ENCODE results near the gene SARDH.

The SARDH gene

DNA sequence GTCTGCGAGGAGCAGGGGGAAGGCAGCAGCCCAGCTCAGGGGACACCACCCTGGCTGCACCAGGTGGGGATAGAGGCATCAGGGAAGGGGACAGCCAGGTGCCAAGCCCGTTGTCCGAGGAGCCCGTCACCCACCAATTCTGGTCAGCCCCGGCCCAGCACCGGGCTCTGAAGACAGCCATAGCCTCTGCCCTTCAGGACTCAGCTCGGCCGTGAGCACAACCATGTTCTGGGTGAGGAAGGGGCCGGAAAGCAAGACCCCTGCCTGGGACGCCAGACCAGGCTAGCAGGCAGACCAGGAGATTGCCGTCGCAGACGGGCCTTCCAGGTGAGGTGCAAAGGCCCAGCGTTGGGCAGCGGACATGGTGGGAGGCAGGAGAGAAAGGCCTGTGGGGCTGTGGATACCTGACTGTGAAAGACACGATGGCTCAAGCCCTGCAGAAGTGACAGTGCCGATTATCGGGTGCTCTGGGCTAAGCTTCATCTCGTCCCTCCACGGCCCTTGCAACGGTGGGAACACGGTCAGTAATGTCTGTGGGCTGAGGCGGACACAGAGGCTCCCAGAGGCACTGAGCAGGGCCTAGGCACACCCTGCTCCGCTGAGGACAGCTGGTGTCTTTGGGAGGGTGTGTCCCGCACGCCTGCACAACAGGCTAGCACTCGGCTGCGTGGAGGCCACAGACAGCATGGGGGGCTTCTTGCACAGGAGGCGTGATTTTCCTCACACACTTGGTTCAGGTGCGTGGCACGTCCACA is 65.5 kb downstream of the SARDH start:
- no peak for DNase-seq (ENCODE audit: extremely low read depth in 1 of 2, low read depth in 1 of 2)

GRCh38 chr9:133671371-133671770 is 66.8 kb downstream of the SARDH start:
- no peak for DNase-seq (ENCODE audit: extremely low read depth in 1 of 2, low read depth in 1 of 2)

GRCh38 chr9:133670466-133670865 is 67.7 kb downstream of the SARDH start:
- no peak for DNase-seq (ENCODE audit: extremely low read depth in 1 of 2, low read depth in 1 of 2)

GRCh38 chr9:133669182-133669801 is 68.9 kb downstream of the SARDH start:
- no peak for DNase-seq (ENCODE audit: extremely low read depth in 1 of 2, low read depth in 1 of 2)

- no peak for DNase-seq (ENCODE audit: extremely low read depth in 1 of 2, low read depth in 1 of 2)
Measured at GRCh38 chr9:133667759-133668450, 70.2 kb downstream of the SARDH start.

DNA sequence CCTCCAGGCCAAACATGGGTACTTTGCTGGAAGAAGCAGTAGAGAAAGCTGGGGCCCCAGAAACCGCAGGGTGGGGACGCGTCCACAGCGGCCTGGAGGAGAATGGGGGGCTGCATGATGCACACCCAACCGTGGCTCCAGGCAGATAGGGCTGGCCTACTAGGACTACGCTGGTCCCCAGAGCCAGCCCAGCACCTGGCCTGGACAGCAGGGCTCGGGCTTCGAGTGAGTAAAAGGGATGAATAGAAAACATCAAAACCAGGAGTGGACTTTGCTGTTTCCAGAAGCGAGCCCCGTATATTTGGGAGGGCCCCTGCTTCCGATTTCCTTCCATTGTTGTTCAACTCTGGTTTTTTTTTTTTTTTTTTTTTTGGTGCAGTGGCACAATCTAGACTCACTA is 71.3 kb downstream of the SARDH start:
- no peak for DNase-seq (ENCODE audit: extremely low read depth in 1 of 2, low read depth in 1 of 2)

GRCh38 chr9:133666387-133666786 is 71.8 kb downstream of the SARDH start:
- no peak for DNase-seq (ENCODE audit: extremely low read depth in 1 of 2, low read depth in 1 of 2)

GRCh38 chr9:133665535-133665934 is 72.6 kb downstream of the SARDH start:
- no peak for DNase-seq (ENCODE audit: extremely low read depth in 1 of 2, low read depth in 1 of 2)

- DNase-seq (ENCODE audit: extremely low read depth in 1 of 2, low read depth in 1 of 2) = no peak
Measured at GRCh38 chr9:133665096-133665495, 73.1 kb downstream of the SARDH start.

- no peak for DNase-seq (ENCODE audit: extremely low read depth in 1 of 2, low read depth in 1 of 2)
Measured at GRCh38 chr9:133664173-133665050, 73.7 kb downstream of the SARDH start.

GRCh38 chr9:133661846-133662540 is 76.2 kb downstream of the SARDH start:
- no peak for DNase-seq (ENCODE audit: extremely low read depth in 1 of 2, low read depth in 1 of 2)

GRCh38 chr9:133659516-133659915 is 78.6 kb downstream of the SARDH start:
- DNase-seq (ENCODE audit: extremely low read depth in 1 of 2, low read depth in 1 of 2) = no peak

- no peak for DNase-seq (ENCODE audit: extremely low read depth in 1 of 2, low read depth in 1 of 2)
Measured at GRCh38 chr9:133658442-133659431, 79.4 kb downstream of the SARDH start.

DNA sequence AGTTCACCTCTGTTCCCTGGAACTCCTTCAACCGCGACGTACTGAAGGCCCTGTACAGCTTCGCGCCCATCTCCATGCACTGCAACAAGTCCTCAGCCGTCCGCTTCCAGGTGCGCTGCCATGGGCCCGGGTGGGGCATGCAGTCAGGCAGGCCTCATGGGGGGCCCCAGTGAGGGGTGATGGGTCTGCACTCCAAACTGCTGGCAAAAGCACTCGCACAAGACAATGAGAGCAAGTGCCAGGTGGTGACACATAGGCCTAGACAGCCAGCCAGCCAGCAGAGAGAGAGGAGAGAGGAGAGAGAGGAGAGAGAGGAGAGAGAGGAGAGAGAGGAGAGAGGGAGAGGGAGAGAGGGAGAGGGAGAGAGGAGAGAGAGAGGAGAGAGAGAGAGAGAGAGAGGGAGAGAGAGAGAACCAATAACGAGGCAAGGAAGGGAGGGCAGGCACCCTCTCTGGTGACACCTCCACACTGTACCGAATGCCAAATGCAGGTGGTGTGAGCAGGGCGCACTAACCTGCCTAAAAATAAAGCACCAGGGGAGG is 81.0 kb downstream of the SARDH start:
- no peak for DNase-seq (ENCODE audit: extremely low read depth in 1 of 2, low read depth in 1 of 2)

DNA sequence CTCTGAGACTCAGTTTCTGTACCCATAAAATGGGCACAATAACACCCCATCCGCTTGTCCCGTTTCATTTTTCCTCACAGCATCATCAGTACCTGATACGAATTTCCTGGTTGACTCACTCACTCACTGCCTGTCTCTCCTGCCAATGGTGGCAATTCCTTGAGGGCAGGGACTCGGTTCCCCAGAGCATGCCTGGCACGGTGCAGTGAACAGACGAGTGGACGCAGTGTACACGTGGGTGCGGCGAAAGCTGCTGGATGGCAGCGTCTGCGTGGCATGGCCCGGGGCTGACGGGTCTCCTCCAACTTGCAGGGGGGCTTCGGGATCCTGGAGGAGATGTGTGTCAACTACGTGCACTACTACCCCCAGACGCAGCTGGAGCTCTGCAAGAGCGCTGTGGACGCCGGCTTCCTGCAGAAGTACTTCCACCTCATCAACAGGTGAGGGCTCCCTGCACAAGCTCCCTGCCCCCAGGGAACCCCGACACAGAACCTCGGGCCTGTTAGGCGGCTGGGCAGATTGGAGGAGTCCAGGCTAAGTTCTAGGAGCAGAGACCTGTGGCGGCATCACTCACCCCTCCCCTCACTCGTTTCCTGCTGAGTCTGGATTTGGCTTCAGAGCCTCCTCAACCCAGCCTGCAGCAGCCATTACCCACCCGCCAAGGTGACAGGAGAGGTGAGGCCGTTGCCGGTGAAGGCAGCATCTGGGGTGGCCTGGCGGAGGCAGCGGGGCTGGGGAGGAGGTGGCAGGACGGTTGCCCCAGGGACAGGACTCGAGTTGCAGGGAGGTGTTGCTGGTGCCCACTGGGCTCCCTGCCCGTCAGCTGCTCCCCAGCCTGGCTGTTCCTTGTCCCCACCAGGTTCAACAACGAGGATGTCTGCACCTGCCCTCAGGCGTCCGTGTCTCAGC is 81.7 kb downstream of the SARDH start:
- peak in 1 of 2 donors; percentile 17 for DNase-seq (ENCODE audit: extremely low read depth in 1 of 2, low read depth in 1 of 2)

- no peak for DNase-seq (ENCODE audit: extremely low read depth in 1 of 2, low read depth in 1 of 2)
Measured at GRCh38 chr9:133655701-133656100, 82.5 kb downstream of the SARDH start.

GRCh38 chr9:133654736-133655657 is 83.2 kb downstream of the SARDH start:
- no peak for DNase-seq (ENCODE audit: extremely low read depth in 1 of 2, low read depth in 1 of 2)

All from activated CD8-positive, alpha-beta memory T cell treated with anti-CD3 and anti-CD28 coated beads for 1 hour (primary cell).